Measurements from ENCODE around the gene CTAGE1. TPM values are rescaled to one million over a fixed set of nuclear protein-coding genes. Genes with fewer than 3 reads are reported as not detected.

The CTAGE1 gene
- total and polyA plus RNA-seq, 10 of the 15 experiments (the other 5 are each of a cell fraction or from before 2014, with no cell fraction given), result 0.01 TPM; not detected in 9

GRCh38 chr18:22377769-22378168, 39.9 kb downstream of the CTAGE1 start:
- TF ChIP-seq MLLT1 (IDR thresholded peaks at IDR 0.05) (no peak), FOS (IDR thresholded peaks at IDR 0.05; ENCODE audit: borderline replicate concordance, extremely low read depth, insufficient read length) (no peak), MXI1 (IDR thresholded peaks at IDR 0.05; ENCODE audit: low read depth, low read length) (no peak), MEF2B (IDR thresholded peaks at IDR 0.05; ENCODE audit: partially characterized antibody, poor library complexity, severe bottlenecking) (no peak), BCLAF1 (IDR thresholded peaks at IDR 0.05) (no peak), SPI1 (IDR thresholded peaks at IDR 0.05; ENCODE audit: borderline replicate concordance, insufficient read depth, low read depth, low read length) (no peak)
- Histone ChIP-seq H3K79me2 (ENCODE audit: control insufficient read depth, insufficient read depth, low read length) (no peaks in the 10 kb centered on the region), H3K27ac (ENCODE audit: control insufficient read depth, insufficient read depth) (no peak overlapping the region), H3K4me1 (ENCODE audit: control insufficient read depth, insufficient read depth, low read length) (no peaks in the 10 kb centered on the region), H3K9me3 (replicated peaks; ENCODE audit: control insufficient read depth, insufficient read depth, low read length) (no peaks in the 10 kb centered on the region), H3K27me3 (replicated peaks in 1 of 2; ENCODE audit: control insufficient read depth in 2 of 2, insufficient read depth in 2 of 2, low read length in 1 of 2) (no peaks in the 10 kb centered on the region; a peak in 1 of 4 replicates), H3K9ac (ENCODE audit: control insufficient read depth, insufficient read depth, low read length) (no peak overlapping the region), H3K36me3 (ENCODE audit: control insufficient read depth in 2 of 2, insufficient read depth in 2 of 2, low read length in 1 of 2) (no peaks in the 10 kb centered on the region), H4K20me1 (ENCODE audit: control insufficient read depth, insufficient read depth) (no peaks in the 10 kb centered on the region), H3K4me2 (ENCODE audit: control insufficient read depth, insufficient read depth) (no peak overlapping the region), H2AFZ (ENCODE audit: control insufficient read depth, low read depth, low read length) (no peak overlapping the region), H3K4me3 (no peak overlapping the region)
- POLR2A ChIA-PET, result no interaction called here
- FAIRE-seq (no peak), ATAC-seq (no peak), DNase-seq (ENCODE audit: low read depth, low spot score) (no peak)
- CTCF ChIA-PET, result interaction anchor here (1.3 kb wide), 1 partner anchor 14 kb away, joined by 3 read pairs; no protein-coding TSS in a partner anchor
- 60% methylated on average over 1 of the region's 1 CpG for WGBS (ENCODE audit: insufficient coverage, insufficient replicate concordance, low lambda C conversion rate, missing lambda C conversion rate)
- no TSS peak for BruUV-seq (replicated peaks)
- intact Hi-C loops (cut with micrococcal nuclease; ENCODE audit: unreplicated experiment) (loop anchor here (5.0 to 10.0 kb wide), 2 partner anchors 60 to 63 kb away; no protein-coding TSS in a partner anchor), in situ Hi-C loops (cut with MboI) (no loop called here)
- RAD21 ChIA-PET (ENCODE audit: unreplicated experiment), result no interaction called here
- SMC1A ChIA-PET (ENCODE audit: uncharacterized antibody, unreplicated experiment), result no interaction called here

All from GM12878 (cell line).